Stimulated activated CD4-positive, alpha-beta T cell treated with anti-CD3 and anti-CD28 coated beads, TNF-alpha, amount 100 ng/mL, for 48 hours (primary cell): ENCODE results near the gene FASTKD1.

Experiments
- DNase-seq, 3 donors: peaks; one replicate each; pipeline ENCODE4 v3.0.0-alpha.2; 2020; ENCODE audit warnings: low read depth in 3 of 3

The FASTKD1 gene

DNA sequence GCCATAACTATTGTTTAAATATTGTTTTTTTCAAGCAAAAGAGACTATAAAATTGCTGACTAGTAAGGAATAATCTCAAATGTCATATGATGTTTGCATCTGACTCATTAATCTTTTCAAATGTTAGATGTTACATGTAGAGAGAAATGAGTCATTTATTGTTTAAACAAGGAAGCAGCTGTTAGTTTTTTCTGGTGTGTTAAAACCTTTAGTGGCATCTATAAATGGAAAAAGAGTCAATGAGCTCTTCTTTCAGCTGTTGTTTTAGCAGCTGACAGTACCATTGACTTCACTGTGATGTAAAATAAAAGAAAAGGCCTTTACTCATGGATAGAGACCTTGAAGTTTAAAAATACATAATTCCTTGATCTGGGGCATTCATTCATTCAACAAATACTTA is 66.0 kb downstream of the FASTKD1 start:
- no peak for DNase-seq

DNA sequence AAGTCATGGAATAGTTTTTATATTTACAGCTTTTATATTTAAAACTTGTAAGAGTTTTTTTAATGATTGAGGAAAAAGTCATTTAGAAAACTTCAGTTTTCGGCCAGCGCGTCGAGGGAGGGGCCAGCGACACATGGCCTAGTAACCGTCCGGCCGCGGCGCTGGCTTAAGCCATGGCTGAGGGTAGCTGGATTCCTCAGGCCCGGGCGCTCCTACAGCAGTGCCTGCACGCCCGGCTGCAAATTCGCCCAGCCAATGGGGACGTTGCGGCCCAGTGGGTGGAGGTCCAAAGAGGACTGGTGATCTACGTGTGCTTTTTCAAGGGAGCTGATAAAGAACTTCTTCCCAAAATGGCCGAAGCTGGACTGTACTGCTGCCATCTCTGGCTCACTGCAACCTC is 69.0 kb downstream of the FASTKD1 start:
- DNase-seq = no peak

DNA sequence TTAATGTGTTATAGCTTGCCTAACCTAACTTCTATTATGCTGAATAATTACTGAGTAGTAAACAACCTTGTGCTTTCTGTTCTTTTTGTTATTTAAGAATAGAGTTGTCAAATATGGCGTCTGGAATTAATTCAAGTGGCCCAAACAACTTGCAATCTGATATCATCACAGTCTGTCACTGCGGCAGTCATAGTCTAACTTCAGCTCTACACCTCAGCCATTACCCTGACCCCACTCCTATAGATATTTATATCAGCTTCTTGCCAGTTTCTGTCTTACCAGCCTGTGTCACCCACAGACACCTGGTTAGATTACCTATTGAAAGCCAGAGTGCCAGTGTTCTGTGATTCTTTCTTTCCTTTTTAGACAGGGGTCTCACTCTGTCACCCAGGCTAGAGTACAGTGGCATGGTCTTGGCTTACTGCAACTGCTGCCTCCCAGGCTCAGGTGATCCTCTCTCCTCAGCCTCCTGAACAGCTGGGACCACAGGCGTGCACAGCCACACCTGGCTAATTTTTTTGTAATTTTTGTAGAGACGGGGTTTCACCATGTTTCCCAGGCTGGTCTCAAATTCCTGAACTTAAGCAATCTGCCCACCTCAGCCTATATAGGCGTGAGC is 78.2 kb downstream of the FASTKD1 start:
- no peak for DNase-seq

DNA sequence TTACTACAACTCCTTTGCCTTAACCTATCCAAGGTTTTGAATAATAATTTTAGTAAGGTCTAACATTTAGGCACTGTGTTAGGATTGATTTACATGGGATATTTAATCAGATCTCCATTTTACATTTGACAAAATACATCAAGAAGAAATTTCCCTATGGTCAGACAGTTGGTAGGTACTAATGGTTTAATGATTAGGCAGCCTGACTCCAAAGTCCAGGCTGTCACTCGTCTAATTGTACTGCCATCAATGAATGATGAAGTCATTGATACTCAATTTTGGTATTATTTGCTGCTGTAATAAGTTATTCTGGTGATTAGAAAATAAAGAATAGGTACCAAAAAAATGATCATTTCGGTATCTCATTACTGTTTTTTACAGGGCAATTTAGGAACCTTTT is 80.3 kb downstream of the FASTKD1 start:
- no peak for DNase-seq

DNA sequence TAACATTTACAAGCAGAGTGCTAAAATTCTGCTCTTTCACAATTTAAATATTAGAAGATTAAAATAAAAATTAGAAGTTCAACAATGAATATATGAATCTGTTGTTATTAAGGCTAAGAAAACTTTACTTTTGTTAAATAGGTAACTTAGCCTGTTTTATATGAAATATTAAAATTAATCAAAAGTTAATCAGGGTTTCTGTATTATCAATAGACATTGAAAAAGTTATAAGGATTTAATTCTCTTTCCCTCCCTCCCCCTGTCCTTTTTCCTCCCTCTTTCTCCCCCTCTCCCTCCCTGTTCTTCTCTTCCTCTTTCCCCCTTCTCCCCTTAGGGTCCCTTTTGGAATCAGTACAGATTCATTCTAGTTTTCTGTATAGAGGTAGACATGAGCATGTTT is 82.3 kb downstream of the FASTKD1 start:
- DNase-seq = no peak

DNA sequence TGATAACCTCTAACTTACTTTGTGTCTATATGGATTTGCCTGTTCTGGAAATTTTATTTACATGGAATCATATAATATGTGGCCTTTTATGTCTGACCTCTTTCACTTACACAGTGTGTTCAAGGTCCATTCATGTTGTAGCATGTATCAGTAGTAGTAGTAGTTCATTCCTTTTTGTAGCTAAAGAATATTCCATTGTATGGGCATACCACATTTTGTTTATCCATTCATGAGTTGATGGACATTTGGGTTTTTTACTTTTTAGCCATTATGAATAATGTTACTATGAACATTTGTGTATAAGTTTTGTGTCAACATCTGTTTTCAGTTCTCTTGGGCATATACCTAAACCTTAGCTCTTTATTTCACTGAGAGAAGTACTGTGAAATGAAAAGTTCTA is 82.8 kb downstream of the FASTKD1 start:
- no peak for DNase-seq

DNA sequence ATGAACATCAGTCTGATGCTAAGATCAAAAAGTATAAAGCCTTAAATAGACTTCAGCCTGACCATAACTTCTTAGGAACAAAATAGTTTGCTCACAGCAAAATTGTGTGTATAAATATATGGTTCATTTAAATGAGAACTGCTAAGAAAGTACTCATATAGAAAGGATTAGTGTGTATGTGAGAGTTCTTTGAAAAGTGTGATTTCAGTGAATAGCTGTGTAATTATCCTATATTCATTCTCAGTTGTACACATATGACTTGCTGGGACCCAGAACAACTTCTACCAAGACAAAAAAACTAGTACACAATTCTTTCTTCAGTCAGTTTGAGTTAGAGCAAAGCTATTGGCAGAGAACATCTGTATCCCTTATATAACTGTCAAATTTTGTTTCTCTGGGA is 87.2 kb downstream of the FASTKD1 start:
- no peak for DNase-seq

DNA sequence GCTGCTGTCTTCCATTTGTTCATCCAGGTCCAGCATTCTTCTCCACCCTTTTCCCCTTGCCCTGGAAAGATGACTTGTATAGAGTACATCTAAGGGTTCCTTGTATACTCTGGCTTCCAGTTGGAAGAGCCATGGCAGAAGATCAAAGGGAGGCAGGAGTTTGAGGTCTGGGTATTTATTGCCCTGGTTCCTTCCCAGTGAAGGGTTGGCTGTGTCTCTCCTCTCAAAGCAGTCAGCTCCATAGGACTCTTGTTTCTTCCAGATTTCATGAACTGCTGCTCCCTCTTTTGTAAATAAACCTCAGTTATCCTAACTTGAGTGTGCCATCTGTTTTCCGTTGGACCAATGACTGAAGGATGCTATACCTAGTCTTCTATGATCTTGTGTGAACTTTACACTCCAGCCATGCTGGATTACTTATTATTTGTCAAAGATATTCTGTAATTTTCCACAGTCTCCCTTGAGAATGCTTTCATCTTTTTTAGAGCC is 88.0 kb downstream of the FASTKD1 start:
- DNase-seq = no peak

DNA sequence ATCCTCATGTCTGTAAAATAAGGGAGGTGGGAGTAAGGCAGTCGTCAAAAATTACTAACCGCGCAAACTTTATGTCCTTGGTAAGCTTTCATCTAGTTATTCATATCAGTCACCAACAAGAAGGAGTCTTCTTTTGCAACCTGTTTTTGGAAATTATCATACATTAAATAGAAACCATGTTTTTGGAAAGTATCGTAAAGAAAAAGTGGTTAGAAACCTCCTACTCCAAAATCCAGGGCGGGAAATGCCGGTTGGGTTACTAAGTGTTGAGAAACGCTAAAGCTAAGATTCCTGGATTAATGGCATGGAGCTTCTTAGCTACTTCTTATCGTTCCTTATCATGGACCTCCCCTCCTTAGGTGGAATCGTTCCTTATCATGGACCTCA is 93.6 kb downstream of the FASTKD1 start:
- DNase-seq = no peak
